HEK293 (cell line): Measurements from ENCODE around the gene IL4I1.

Experiments
- CTCF ChIA-PET: fragments of 350-600 bp; formaldehyde crosslinking; extraction: SDS; loops from one replicate; lab custom pipeline; 2021; ENCODE audit warnings: antibody characterized with exemption; lab: Yijun Ruan, JAX
- POLR2A ChIA-PET: fragments of 300-600 bp; formaldehyde crosslinking; extraction: SDS; loops from one replicate; lab custom pipeline; 2020; ENCODE audit warnings: antibody characterized with exemption, inconsistent platforms; lab: Yijun Ruan, JAX
- H3K27ac ChIP-seq: fragments of 200-500 bp; sonication (Bioruptor generic); 2 replicates; pipeline ENCODE4 v1.5.1; 2014; ENCODE audit warnings: low read depth, low read length, control low read depth, inconsistent platforms; ENCODE audit errors: extremely low read depth
- H3K36me3 ChIP-seq, 2 experiments: fragments of 200-500 bp in 1 of 2; sonication (Bioruptor generic) in 1 of 2; 1 replicate in 1 of 2; 2 replicates in 1 of 2; pipeline ENCODE4 v1.5.1; 2014 to 2017; ENCODE audit warnings: inconsistent platforms in 2 of 2, low read length in 2 of 2; ENCODE audit not compliant: control insufficient read depth in 2 of 2, insufficient read depth in 1 of 2
- H3K4me1 ChIP-seq: fragments of 200-500 bp; sonication (Bioruptor generic); 2 replicates; pipeline ENCODE4 v1.5.1; 2014; ENCODE audit warnings: mild to moderate bottlenecking, low read length, inconsistent platforms; ENCODE audit not compliant: control insufficient read depth, insufficient read depth
- H3K4me3 ChIP-seq: 2 replicates; pipeline ENCODE4 v1.5.1; 2011; ENCODE audit warnings: low read depth, mild to moderate bottlenecking, control low read depth, low read length, moderate library complexity
- H3K9me3 ChIP-seq: fragments of 200-500 bp; sonication (Bioruptor generic); 2 replicates; pipeline ENCODE4 v1.5.1; 2014; ENCODE audit warnings: low read depth, low read length, inconsistent platforms; ENCODE audit not compliant: control insufficient read depth, insufficient read depth
- GLIS1 ChIP-seq: fragments of 450-650 bp; formaldehyde crosslinking; IDR thresholded peaks from 2 replicates; pipeline ENCODE4 v1.5.1; 2016; ENCODE audit warnings: missing biosample characterization, missing genetic modification characterization
- GLIS2 ChIP-seq: fragments of 450-650 bp; formaldehyde crosslinking; IDR thresholded peaks from 2 replicates; pipeline ENCODE4 v1.5.1; 2016; ENCODE audit warnings: missing biosample characterization, missing genetic modification characterization
- HOXC10 ChIP-seq: sonication (generic); formaldehyde crosslinking; IDR thresholded peaks from 2 replicates; pipeline ENCODE4 v1.8.1; 2023; ENCODE audit warnings: mild to moderate bottlenecking, missing genetic modification reagents
- KLF8 ChIP-seq: fragments of 450-650 bp; formaldehyde crosslinking; IDR thresholded peaks from 2 replicates; pipeline ENCODE4 v1.5.1; 2016; ENCODE audit warnings: missing biosample characterization, missing genetic modification characterization
- PRDM1 ChIP-seq: fragments of 450-650 bp; formaldehyde crosslinking; IDR thresholded peaks from 2 replicates; pipeline ENCODE4; 2016; ENCODE audit warnings: missing biosample characterization, missing genetic modification characterization
- SALL2 ChIP-seq: fragments of 450-650 bp; formaldehyde crosslinking; IDR thresholded peaks from 2 replicates; pipeline ENCODE4 v1.5.0; 2017; ENCODE audit warnings: missing biosample characterization, mild to moderate bottlenecking, missing genetic modification characterization, borderline replicate concordance
- SCRT1 ChIP-seq: fragments of 450-650 bp; formaldehyde crosslinking; IDR thresholded peaks from 2 replicates; pipeline ENCODE4 v1.5.1; 2016; ENCODE audit warnings: missing biosample characterization, missing genetic modification characterization, borderline replicate concordance
- SCRT2 ChIP-seq: fragments of 450-650 bp; formaldehyde crosslinking; IDR thresholded peaks from 2 replicates; pipeline ENCODE4 v1.5.1; 2016; ENCODE audit warnings: missing biosample characterization, missing genetic modification characterization
- ZBTB49 ChIP-seq: fragments of 450-650 bp; formaldehyde crosslinking; IDR thresholded peaks from 2 replicates; pipeline ENCODE4 v1.5.1; 2016; ENCODE audit warnings: missing biosample characterization, missing genetic modification characterization, low read depth
- ZIC2 ChIP-seq: fragments of 450-650 bp; formaldehyde crosslinking; IDR thresholded peaks from 2 replicates; pipeline ENCODE4 v1.5.1; 2016; ENCODE audit warnings: missing biosample characterization, missing genetic modification characterization
- ZNF138 ChIP-seq: fragments of 450-650 bp; formaldehyde crosslinking; IDR thresholded peaks from 2 replicates; pipeline ENCODE4 v1.5.1; 2016; ENCODE audit warnings: missing biosample characterization, missing genetic modification characterization, borderline replicate concordance
- ZNF140 ChIP-seq: fragments of 450-650 bp; formaldehyde crosslinking; IDR thresholded peaks from 2 replicates; pipeline ENCODE4 v1.5.1; 2016; ENCODE audit warnings: missing biosample characterization, missing genetic modification characterization
- ZNF211 ChIP-seq: fragments of 450-650 bp; formaldehyde crosslinking; IDR thresholded peaks from 2 replicates; pipeline ENCODE4 v1.5.1; 2016; ENCODE audit warnings: low read depth, missing biosample characterization, missing genetic modification characterization
- ZNF223 ChIP-seq: fragments of 450-650 bp; formaldehyde crosslinking; IDR thresholded peaks from 2 replicates; pipeline ENCODE4 v1.5.1; 2016; ENCODE audit warnings: missing biosample characterization, missing genetic modification characterization
- ZNF292 ChIP-seq: fragments of 450-650 bp; formaldehyde crosslinking; IDR thresholded peaks from 2 replicates; pipeline ENCODE4 v1.5.1; 2016; ENCODE audit warnings: low read depth, missing biosample characterization, missing genetic modification characterization, borderline replicate concordance
- ZNF341 ChIP-seq: fragments of 450-650 bp; formaldehyde crosslinking; IDR thresholded peaks from 2 replicates; pipeline ENCODE4; 2016; ENCODE audit warnings: low read depth, missing biosample characterization, missing genetic modification characterization
- ZNF366 ChIP-seq: fragments of 450-650 bp; formaldehyde crosslinking; conservative IDR thresholded peaks from 2 replicates; pipeline ENCODE4 v1.5.1; 2016; ENCODE audit warnings: missing biosample characterization, missing genetic modification characterization
- ZNF394 ChIP-seq: fragments of 450-650 bp; formaldehyde crosslinking; IDR thresholded peaks from 2 replicates; pipeline ENCODE4 v1.5.1; 2016; ENCODE audit warnings: missing biosample characterization, missing genetic modification characterization, mild to moderate bottlenecking, moderate library complexity, borderline replicate concordance
- ZNF426 ChIP-seq: fragments of 450-650 bp; formaldehyde crosslinking; IDR thresholded peaks from 2 replicates; pipeline ENCODE4 v1.5.1; 2017; ENCODE audit warnings: missing biosample characterization, missing genetic modification characterization, mild to moderate bottlenecking, inconsistent platforms, moderate library complexity
- ZNF544 ChIP-seq: fragments of 450-650 bp; formaldehyde crosslinking; IDR thresholded peaks from 2 replicates; pipeline ENCODE4 v1.5.0; 2017; ENCODE audit warnings: missing biosample characterization, missing genetic modification characterization
- ZNF692 ChIP-seq: fragments of 450-650 bp; formaldehyde crosslinking; IDR thresholded peaks from 2 replicates; pipeline ENCODE4 v1.5.1; 2016; ENCODE audit warnings: missing biosample characterization, missing genetic modification characterization
- TF ChIP-seq, protein P1 (sequence below): fragments of 450-650 bp; formaldehyde crosslinking; IDR thresholded peaks from 2 replicates; pipeline ENCODE4 v1.5.1; 2016; ENCODE audit warnings: missing biosample characterization, missing genetic modification characterization
- TF ChIP-seq, protein P2 (sequence below): fragments of 450-650 bp; formaldehyde crosslinking; IDR thresholded peaks from 2 replicates; pipeline ENCODE4 v1.5.1; 2017; ENCODE audit warnings: missing biosample characterization, missing genetic modification characterization
- TF ChIP-seq, protein P3 (sequence below): fragments of 450-650 bp; formaldehyde crosslinking; IDR thresholded peaks from 2 replicates; pipeline ENCODE4 v1.5.1; 2016; ENCODE audit warnings: missing biosample characterization, missing genetic modification characterization

IL4I1 gene

DNA sequence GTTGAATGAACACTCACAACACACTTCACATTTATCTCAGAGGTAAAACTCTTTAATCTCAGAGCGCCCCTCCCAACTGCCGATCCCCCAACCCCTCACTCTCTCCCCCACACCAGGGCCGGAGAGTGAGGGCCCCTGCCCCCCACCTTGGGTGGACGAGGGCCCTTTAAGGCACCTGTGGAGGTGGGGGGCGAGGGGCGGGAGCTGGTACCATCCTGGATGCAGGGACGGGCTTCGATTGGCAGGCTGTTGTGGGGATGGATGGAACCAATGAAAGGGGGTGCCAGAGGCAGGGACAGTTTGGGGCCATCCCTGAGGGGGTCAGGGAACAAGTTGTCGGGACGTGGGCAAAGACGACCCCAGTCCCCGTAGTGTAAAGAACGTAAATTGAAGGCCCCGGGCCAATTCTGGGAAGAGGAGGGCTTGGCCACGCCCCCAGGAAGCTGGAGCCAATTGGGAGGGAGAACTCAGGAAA, 27.6 kb downstream of the IL4I1 start:
- H3K4me3 ChIP-seq, result peak overlapping the region; percentile 20
- ChIA-PET POLR2A (interaction anchor here (0.6 to 3.5 kb wide), 26 partner anchors 8 to 415 kb away, joined by 3 to 34 read pairs (median 5); partner anchors contain the start of genes AKT1S1, ALDH16A1, AP2A1 and ATF5), CTCF (interaction anchor here (0.6 to 1.7 kb wide), 5 partner anchors 18 to 196 kb away, joined by 3 to 10 read pairs (median 4); partner anchors contain the start of gene PTOV1)
- H3K9me3 ChIP-seq, result no peaks in the 10 kb centered on the region
- peaks cover 25% of the 10 kb centered on the region for H3K4me1 ChIP-seq
- peaks cover 0 to 29% of the 10 kb centered on the region in 2 experiments; a peak in 2 of 3 replicates for H3K36me3 ChIP-seq
- H3K27ac ChIP-seq, result peak overlapping the region; percentile 44
- TF ChIP-seq ZNF292 (tag by site-specific recombination) (no peak), ZIC2 (tag by site-specific recombination) (0 out of 2 replicates have a peak, but pooled peaks have one; percentile 11), ZNF692 (tag by site-specific recombination) (peak; percentile 31; the same call in 1 of the 2 replicates), ZBTB49 (tag by site-specific recombination) (no peak), PRDM1 (tag by site-specific recombination) (no peak), KLF8 (tag by site-specific recombination) (peak; percentile 10; the same call in 1 of the 2 replicates), ZNF140 (tag by site-specific recombination) (no peak), ZNF341 (tag by site-specific recombination) (no peak), ZNF366 (tag by site-specific recombination) (peak; percentile 46; the same call in 1 of the 2 replicates), GLIS2 (tag by site-specific recombination) (peak; percentile 72), SCRT2 (tag by site-specific recombination) (peak; percentile 99), ZNF138 (tag by site-specific recombination) (no peak), ZNF544 (no peak), ZNF211 (tag by site-specific recombination) (no peak), SCRT1 (tag by site-specific recombination) (peak; percentile 99), HOXC10 (CRISPR knock-in tag) (no peak), ZNF426 (no peak), SALL2 (tag by site-specific recombination) (no peak), ZNF394 (tag by site-specific recombination) (no peak), ZNF223 (no peak), GLIS1 (tag by site-specific recombination) (peak; percentile 67)
- TF ChIP-seq, protein P1, sequence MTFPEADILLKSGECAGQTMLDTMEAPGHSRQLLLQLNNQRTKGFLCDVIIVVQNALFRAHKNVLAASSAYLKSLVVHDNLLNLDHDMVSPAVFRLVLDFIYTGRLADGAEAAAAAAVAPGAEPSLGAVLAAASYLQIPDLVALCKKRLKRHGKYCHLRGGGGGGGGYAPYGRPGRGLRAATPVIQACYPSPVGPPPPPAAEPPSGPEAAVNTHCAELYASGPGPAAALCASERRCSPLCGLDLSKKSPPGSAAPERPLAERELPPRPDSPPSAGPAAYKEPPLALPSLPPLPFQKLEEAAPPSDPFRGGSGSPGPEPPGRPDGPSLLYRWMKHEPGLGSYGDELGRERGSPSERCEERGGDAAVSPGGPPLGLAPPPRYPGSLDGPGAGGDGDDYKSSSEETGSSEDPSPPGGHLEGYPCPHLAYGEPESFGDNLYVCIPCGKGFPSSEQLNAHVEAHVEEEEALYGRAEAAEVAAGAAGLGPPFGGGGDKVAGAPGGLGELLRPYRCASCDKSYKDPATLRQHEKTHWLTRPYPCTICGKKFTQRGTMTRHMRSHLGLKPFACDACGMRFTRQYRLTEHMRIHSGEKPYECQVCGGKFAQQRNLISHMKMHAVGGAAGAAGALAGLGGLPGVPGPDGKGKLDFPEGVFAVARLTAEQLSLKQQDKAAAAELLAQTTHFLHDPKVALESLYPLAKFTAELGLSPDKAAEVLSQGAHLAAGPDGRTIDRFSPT, result no peak
- TF ChIP-seq, protein P2, sequence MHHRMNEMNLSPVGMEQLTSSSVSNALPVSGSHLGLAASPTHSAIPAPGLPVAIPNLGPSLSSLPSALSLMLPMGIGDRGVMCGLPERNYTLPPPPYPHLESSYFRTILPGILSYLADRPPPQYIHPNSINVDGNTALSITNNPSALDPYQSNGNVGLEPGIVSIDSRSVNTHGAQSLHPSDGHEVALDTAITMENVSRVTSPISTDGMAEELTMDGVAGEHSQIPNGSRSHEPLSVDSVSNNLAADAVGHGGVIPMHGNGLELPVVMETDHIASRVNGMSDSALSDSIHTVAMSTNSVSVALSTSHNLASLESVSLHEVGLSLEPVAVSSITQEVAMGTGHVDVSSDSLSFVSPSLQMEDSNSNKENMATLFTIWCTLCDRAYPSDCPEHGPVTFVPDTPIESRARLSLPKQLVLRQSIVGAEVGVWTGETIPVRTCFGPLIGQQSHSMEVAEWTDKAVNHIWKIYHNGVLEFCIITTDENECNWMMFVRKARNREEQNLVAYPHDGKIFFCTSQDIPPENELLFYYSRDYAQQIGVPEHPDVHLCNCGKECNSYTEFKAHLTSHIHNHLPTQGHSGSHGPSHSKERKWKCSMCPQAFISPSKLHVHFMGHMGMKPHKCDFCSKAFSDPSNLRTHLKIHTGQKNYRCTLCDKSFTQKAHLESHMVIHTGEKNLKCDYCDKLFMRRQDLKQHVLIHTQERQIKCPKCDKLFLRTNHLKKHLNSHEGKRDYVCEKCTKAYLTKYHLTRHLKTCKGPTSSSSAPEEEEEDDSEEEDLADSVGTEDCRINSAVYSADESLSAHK (tag by site-specific recombination), result no peak
- TF ChIP-seq, protein P3, sequence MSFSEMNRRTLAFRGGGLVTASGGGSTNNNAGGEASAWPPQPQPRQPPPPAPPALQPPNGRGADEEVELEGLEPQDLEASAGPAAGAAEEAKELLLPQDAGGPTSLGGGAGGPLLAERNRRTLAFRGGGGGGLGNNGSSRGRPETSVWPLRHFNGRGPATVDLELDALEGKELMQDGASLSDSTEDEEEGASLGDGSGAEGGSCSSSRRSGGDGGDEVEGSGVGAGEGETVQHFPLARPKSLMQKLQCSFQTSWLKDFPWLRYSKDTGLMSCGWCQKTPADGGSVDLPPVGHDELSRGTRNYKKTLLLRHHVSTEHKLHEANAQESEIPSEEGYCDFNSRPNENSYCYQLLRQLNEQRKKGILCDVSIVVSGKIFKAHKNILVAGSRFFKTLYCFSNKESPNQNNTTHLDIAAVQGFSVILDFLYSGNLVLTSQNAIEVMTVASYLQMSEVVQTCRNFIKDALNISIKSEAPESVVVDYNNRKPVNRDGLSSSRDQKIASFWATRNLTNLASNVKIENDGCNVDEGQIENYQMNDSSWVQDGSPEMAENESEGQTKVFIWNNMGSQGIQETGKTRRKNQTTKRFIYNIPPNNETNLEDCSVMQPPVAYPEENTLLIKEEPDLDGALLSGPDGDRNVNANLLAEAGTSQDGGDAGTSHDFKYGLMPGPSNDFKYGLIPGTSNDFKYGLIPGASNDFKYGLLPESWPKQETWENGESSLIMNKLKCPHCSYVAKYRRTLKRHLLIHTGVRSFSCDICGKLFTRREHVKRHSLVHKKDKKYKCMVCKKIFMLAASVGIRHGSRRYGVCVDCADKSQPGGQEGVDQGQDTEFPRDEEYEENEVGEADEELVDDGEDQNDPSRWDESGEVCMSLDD (tag by site-specific recombination), result 0 out of 2 replicates have a peak, but pooled peaks have one; percentile 46
